K562 (cell line): ENCODE results near the gene BBLN. TPM values are rescaled to one million over a fixed set of nuclear protein-coding genes. Genes with fewer than 3 reads are reported as not detected.
A peak's percentile ranks its signal among the peaks of the same experiment; 100 is the strongest.

Source experiments
- ATAC-seq: fragments of 200-7000 bp; cut with Tn5 transposase; 3 replicates; pipeline ENCODE4 v1.9.1; 2020; ENCODE audit warnings: moderate library complexity
- BruUV-seq: library from RNA; stranded (reverse); fragments of 400-500 nt; replicated peaks from 2 replicates; lab custom pipeline; 2021; lab: Mats Ljungman, UMichigan
- CTCF ChIA-PET: fragments of 300-600 bp; formaldehyde crosslinking; extraction: SDS; loops from one replicate; lab custom pipeline; 2021; ENCODE audit warnings: low intra/inter-chr PET ratio; lab: Yijun Ruan, JAX
- POLR2A ChIA-PET: fragments of 300-600, 350-650 bp; sonication (Branson Sonifier 250); formaldehyde crosslinking; extraction: SDS; loops from one replicate; lab custom pipeline; 2021; ENCODE audit warnings: antibody characterized with exemption, inconsistent platforms; lab: Yijun Ruan, JAX
- DNase-seq, 4 experiments: peaks; one replicate each; pipeline versions ENCODE4 v3.0.0 to v3.0.0-alpha.2; 2011 to 2018; ENCODE audit warnings: low spot score in 3 of 4, mixed read lengths in 3 of 4; ENCODE audit errors: extremely low read depth in 1 of 4
- FAIRE-seq: peaks from 2 replicates; lab custom pipeline; 2011; peaks lifted over from hg19 to GRCh38; lab: Jason Lieb, UNC
- H2AFZ ChIP-seq: 2 replicates; pipeline ENCODE4 v1.6.0; 2011; ENCODE audit warnings: low read depth, low read length, control low read depth, inconsistent platforms
- H3K27ac ChIP-seq: fragments of 200-600 bp; 3 replicates; pipeline ENCODE4 v1.8.0; 2011; ENCODE audit warnings: low read depth, mild to moderate bottlenecking, control low read depth, inconsistent platforms, low read length, moderate library complexity, mixed read lengths; ENCODE audit errors: extremely low read depth
- H3K27me3 ChIP-seq, 2 experiments: fragments of 300-600 bp in 1 of 2; 2 replicates in 1 of 2; 3 replicates in 1 of 2; pipeline versions ENCODE4 v1.6.0 to v1.8.0; 2011; ENCODE audit warnings: inconsistent platforms in 2 of 2, low read length in 2 of 2, mild to moderate bottlenecking in 1 of 2, mixed read lengths in 1 of 2, moderate library complexity in 1 of 2; ENCODE audit not compliant: control insufficient read depth in 2 of 2, insufficient read depth in 2 of 2
- H3K36me3 ChIP-seq: fragments of 300-600 bp; 3 replicates; pipeline ENCODE4 v1.8.0; 2011; ENCODE audit warnings: mild to moderate bottlenecking, low read length, inconsistent platforms; ENCODE audit not compliant: control insufficient read depth, insufficient read depth
- H3K4me1 ChIP-seq, 2 experiments: fragments of 200-600 bp in 1 of 2; replicated peaks in 1 of 2; 2 replicates in 1 of 2; 3 replicates in 1 of 2; pipeline versions ENCODE4 v1.5.1 to v1.8.0; 2011; ENCODE audit warnings: inconsistent platforms in 2 of 2, low read length in 2 of 2, mild to moderate bottlenecking in 1 of 2, mixed read lengths in 1 of 2, moderate library complexity in 1 of 2; ENCODE audit not compliant: control insufficient read depth in 2 of 2, insufficient read depth in 2 of 2
- H3K4me2 ChIP-seq: 2 replicates; pipeline ENCODE4 v1.6.1; 2011; ENCODE audit warnings: low read length, control low read depth, inconsistent platforms, mixed read lengths; ENCODE audit not compliant: insufficient read depth
- H3K4me3 ChIP-seq: fragments of 200-600 bp; sonication (generic), shearing (Covaris generic); 2 replicates; pipeline ENCODE4 v1.5.1; 2016; ENCODE audit warnings: control low read depth, inconsistent platforms
- H3K79me2 ChIP-seq: fragments of 200-600 bp; 3 replicates; pipeline ENCODE4 v1.8.0; 2011; ENCODE audit warnings: low read length, inconsistent platforms; ENCODE audit not compliant: control insufficient read depth, insufficient read depth
- H3K9ac ChIP-seq, 2 experiments: 2 replicates each; pipeline versions ENCODE4 v1.6.0 to v1.6.1; 2011; ENCODE audit warnings: low read depth in 2 of 2, low read length in 2 of 2, control low read depth in 1 of 2, inconsistent platforms in 1 of 2, mild to moderate bottlenecking in 1 of 2, mixed read lengths in 1 of 2; ENCODE audit not compliant: insufficient read depth in 1 of 2
- H3K9me1 ChIP-seq: one replicate; pipeline ENCODE4 v1.6.0; 2011; ENCODE audit warnings: inconsistent platforms, mild to moderate bottlenecking, low read length, moderate library complexity; ENCODE audit not compliant: control insufficient read depth, insufficient read depth
- H3K9me3 ChIP-seq: replicated peaks from 2 replicates; pipeline ENCODE4 v1.5.1; 2011; ENCODE audit warnings: low read depth, low read length, inconsistent platforms; ENCODE audit not compliant: control insufficient read depth, insufficient read depth
- H4K20me1 ChIP-seq: replicated peaks from 2 replicates; pipeline ENCODE4 v1.6.1; 2011; ENCODE audit warnings: low read length, inconsistent platforms, mixed read lengths; ENCODE audit not compliant: control insufficient read depth, insufficient read depth
- ARID2 ChIP-seq: fragments of 450-650 bp; IDR thresholded peaks from 2 replicates; pipeline ENCODE4 v1.6.1; 2017; ENCODE audit warnings: antibody characterized with exemption, mild to moderate bottlenecking
- BCOR ChIP-seq: fragments of 450-650 bp; IDR thresholded peaks from 2 replicates; pipeline ENCODE4 v1.6.1; 2016
- CBFB ChIP-seq: sonication (generic); formaldehyde crosslinking; IDR thresholded peaks from 2 replicates; pipeline ENCODE4 v1.4.0; 2020; ENCODE audit warnings: mild to moderate bottlenecking, missing genetic modification reagents
- CREM ChIP-seq: IDR thresholded peaks from 2 replicates; pipeline ENCODE4 v1.6.1; 2014; ENCODE audit warnings: antibody characterized with exemption, low read depth
- DMBX1 ChIP-seq: fragments of 250-450 bp; sonication (Bioruptor Pico); IDR thresholded peaks from 2 replicates; pipeline ENCODE4 v1.8.0; 2022; ENCODE audit warnings: inconsistent platforms, mild to moderate bottlenecking, moderate library complexity, borderline replicate concordance
- FOXK1 ChIP-seq: sonication (generic); formaldehyde crosslinking; IDR thresholded peaks from 2 replicates; pipeline ENCODE4 v1.8.0; 2022; ENCODE audit warnings: missing genetic modification reagents, mild to moderate bottlenecking, borderline replicate concordance
- HCFC1 ChIP-seq: IDR thresholded peaks from 2 replicates; pipeline ENCODE4 v1.6.1; 2012; ENCODE audit warnings: low read depth, low read length, improper control_type of control experiment
- MTF1 ChIP-seq: fragments of 250-450 bp; sonication (Bioruptor Pico); IDR thresholded peaks from 2 replicates; pipeline ENCODE4 v1.9.0; 2021; ENCODE audit warnings: moderate library complexity, mild to moderate bottlenecking, inconsistent platforms, borderline replicate concordance
- NELFE ChIP-seq: IDR thresholded peaks from 2 replicates; pipeline ENCODE4 v1.6.1; 2011; ENCODE audit warnings: mild to moderate bottlenecking; ENCODE audit not compliant: insufficient read depth, insufficient read length
- PML ChIP-seq: IDR thresholded peaks from 2 replicates; pipeline ENCODE4 v1.6.1; 2012; ENCODE audit warnings: low read length, inconsistent platforms
- PTBP1 ChIP-seq: fragments of 200-400 bp; formaldehyde crosslinking; IDR thresholded peaks from 2 replicates; pipeline ENCODE4 v1.6.1; 2017; ENCODE audit warnings: low read depth, low read length
- RCOR1 ChIP-seq, 2 experiments: IDR thresholded peaks; 2 replicates each; pipeline ENCODE4 v1.6.1; 2012; ENCODE audit warnings: low read depth in 2 of 2, low read length in 2 of 2, borderline replicate concordance in 1 of 2, improper control_type of control experiment in 1 of 2
- TBL1XR1 ChIP-seq, 2 experiments: IDR thresholded peaks; 2 replicates each; pipeline ENCODE4 v1.6.1; 2012; ENCODE audit warnings: improper control_type of control experiment in 2 of 2, low read length in 2 of 2, mild to moderate bottlenecking in 1 of 2
- ZNF124 ChIP-seq: sonication (generic); formaldehyde crosslinking; IDR thresholded peaks from 2 replicates; pipeline ENCODE4 v1.8.1; 2022; ENCODE audit warnings: missing genetic modification reagents
- ZNF253 ChIP-seq: fragments of 250-450 bp; sonication (Bioruptor Pico); conservative IDR thresholded peaks from 2 replicates; pipeline ENCODE4 v1.6.1; 2021; ENCODE audit warnings: mild to moderate bottlenecking
- ZNF830 ChIP-seq: fragments of 250-450 bp; sonication (Bioruptor Pico); IDR thresholded peaks from 2 replicates; pipeline ENCODE4 v1.5.0; 2021; ENCODE audit warnings: mild to moderate bottlenecking
- WGBS: fragments of 100-300 bp; shearing (Covaris generic); methylation state at CpG from one replicate; pipeline ENCODE4 v1.1.6; 2016; ENCODE audit warnings: low coverage, mixed read lengths; ENCODE audit not compliant: insufficient coverage; ENCODE audit errors: missing lambda C conversion rate; 5-methylcytosine and 5-hydroxymethylcytosine counted together
- in situ Hi-C: fragments of 300-500 bp; cut with MboI; formaldehyde crosslinking; loops from 4 replicates; pipeline ENCODE4 v1.15.0; 2018; ENCODE audit warnings: inconsistent platforms, mixed read lengths
- intact Hi-C: fragments of 100-400 bp; cut with micrococcal nuclease; formaldehyde crosslinking; loops from 2 replicates; pipeline ENCODE4 v1.14.2; 2022
- polyA plus RNA-seq, 8 experiments: library from polyadenylated mRNA; depleted of rRNA in 4 of 8; stranded (reverse) in 5 of 8; unstranded in 3 of 8; fragments of >200 nt; fragmentation: Nextera tagmentation in 2 of 8; fragmentation: Illumina TruSeq in 1 of 8; extraction: Ambion mirVana in 2 of 8; extraction: Trizol in 1 of 8; gene quantifications; 2 replicates each; pipeline versions ENCODE4 v1.2.1 to v1.2.3, GENCODE V29; 2011 to 2014; ENCODE audit warnings: inconsistent platforms in 1 of 8, missing spikeins in 1 of 8
- total RNA-seq, 7 experiments: library from RNA; depleted of rRNA in 6 of 7; stranded (reverse); fragments of >200 nt in 6 of 7; fragmentation: Illumina TruSeq in 2 of 7; extraction: Trizol in 2 of 7; gene quantifications; 2 replicates each; pipeline versions ENCODE4 v1.2.1 to v1.2.3, GENCODE V29; 2011 to 2021; ENCODE audit warnings: low replicate concordance in 1 of 7
- TF ChIP-seq, protein P1 (sequence below): fragments of 250-450 bp; sonication (Bioruptor Pico); IDR thresholded peaks from 2 replicates; pipeline ENCODE4 v1.8.0; 2022; ENCODE audit warnings: inconsistent platforms, mild to moderate bottlenecking, moderate library complexity, borderline replicate concordance
- TF ChIP-seq, protein P2 (sequence below): fragments of 450-650 bp; IDR thresholded peaks from 2 replicates; pipeline ENCODE4 v1.6.1; 2017; ENCODE audit warnings: mild to moderate bottlenecking, moderate library complexity

Gene BBLN
- total and polyA plus RNA-seq, 9 of the 15 experiments (the other 6 are each of a cell fraction or from before 2014, with no cell fraction given), result 4.2 to 331 (median 87.1) TPM

DNA sequence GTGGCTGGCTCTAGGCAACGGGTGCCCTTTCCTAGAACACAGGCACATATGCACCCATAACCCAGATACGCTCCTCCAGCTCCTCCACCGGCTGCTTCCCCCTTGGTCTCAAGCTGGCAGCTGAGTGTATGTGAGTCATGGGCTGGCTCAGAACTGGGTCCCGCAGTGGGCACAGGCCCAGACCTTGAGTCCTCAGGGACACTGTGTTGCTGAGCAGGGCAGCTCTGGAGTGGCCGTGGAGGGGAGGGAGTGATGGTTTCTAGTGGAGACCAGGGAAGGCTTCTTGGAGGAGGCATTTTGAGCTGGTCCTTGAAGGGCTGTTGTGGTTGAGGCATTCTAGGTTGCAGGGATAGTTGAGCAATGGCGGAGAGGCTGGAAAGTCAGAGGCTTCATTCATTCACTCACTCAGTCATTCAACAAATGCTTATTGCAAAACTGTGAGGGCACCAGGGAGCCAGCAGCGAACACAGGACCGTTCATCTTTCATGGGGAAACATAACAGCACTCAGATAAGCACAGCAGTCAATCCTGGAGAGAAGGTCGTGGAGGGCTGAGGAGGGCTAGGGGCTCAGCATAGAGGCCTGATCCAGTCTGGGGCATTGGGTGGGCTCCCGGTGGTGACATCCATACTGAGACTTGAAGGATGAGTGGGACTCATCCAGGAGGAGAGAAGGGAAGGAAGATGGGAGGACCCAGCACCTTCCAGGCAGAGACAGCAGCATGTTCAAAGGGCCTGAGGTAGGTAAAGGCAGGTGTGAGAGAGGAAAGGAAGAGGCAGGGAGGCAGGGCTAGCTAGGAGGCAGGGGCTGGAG is 2.4 kb downstream of the BBLN start (continued):
- TF ChIP-seq HCFC1 (0 out of 2 replicates have a peak, but pooled peaks have one; percentile 10), FOXK1 (CRISPR knock-in tag) (no peak), PML (peak; percentile 17; the same call in 1 of the 2 replicates), ZNF253 (CRISPR knock-in tag) (no peak)
- TF ChIP-seq, protein P1, sequence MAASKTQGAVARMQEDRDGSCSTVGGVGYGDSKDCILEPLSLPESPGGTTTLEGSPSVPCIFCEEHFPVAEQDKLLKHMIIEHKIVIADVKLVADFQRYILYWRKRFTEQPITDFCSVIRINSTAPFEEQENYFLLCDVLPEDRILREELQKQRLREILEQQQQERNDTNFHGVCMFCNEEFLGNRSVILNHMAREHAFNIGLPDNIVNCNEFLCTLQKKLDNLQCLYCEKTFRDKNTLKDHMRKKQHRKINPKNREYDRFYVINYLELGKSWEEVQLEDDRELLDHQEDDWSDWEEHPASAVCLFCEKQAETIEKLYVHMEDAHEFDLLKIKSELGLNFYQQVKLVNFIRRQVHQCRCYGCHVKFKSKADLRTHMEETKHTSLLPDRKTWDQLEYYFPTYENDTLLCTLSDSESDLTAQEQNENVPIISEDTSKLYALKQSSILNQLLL (CRISPR knock-in tag), result 0 out of 2 replicates have a peak, but pooled peaks have one; percentile 20

DNA sequence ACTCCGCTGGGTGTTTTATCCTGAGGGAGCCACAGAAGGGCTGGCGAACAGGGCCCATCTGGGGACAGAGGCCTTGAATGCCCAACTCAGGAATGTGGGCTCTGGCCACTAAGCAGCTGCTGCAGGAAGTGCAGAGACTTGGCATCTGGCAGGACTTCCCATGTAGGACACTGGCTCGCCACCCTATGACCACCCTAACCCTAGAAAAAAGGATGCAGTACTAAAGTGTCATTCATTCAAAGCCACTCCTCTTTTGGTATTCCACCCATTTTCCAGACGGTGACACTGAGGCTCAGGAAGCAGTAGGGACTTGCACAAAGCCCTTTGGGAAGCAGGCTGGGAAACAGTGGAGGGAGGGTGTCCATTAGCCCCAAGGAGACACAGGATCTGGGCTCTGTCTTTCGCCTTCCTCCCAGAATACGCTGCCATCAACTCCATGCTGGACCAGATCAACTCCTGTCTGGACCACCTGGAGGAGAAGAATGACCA is 3.0 kb downstream of the BBLN start:
- no peak for FAIRE-seq
- intact Hi-C loops, result loop anchor here (5.0 kb wide), 1 partner anchor 44 kb away; no protein-coding TSS in a partner anchor
- H3K36me3 ChIP-seq, result peaks cover 58% of the 10 kb centered on the region
- TF ChIP-seq, protein P2, sequence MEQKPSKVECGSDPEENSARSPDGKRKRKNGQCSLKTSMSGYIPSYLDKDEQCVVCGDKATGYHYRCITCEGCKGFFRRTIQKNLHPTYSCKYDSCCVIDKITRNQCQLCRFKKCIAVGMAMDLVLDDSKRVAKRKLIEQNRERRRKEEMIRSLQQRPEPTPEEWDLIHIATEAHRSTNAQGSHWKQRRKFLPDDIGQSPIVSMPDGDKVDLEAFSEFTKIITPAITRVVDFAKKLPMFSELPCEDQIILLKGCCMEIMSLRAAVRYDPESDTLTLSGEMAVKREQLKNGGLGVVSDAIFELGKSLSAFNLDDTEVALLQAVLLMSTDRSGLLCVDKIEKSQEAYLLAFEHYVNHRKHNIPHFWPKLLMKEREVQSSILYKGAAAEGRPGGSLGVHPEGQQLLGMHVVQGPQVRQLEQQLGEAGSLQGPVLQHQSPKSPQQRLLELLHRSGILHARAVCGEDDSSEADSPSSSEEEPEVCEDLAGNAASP, result no peak
- peak; percentile 71 to 90; a peak in 3 of 4 replicates for TF ChIP-seq RCOR1 (IDR thresholded peaks at IDR 0.05; ENCODE audit: borderline replicate concordance in 1 of 2, low read depth in 2 of 2, low read length in 2 of 2)
- no peak for TF ChIP-seq ARID2
- no peak for TF ChIP-seq CREM
- TF ChIP-seq DMBX1 (CRISPR knock-in tag), result no peak
- TF ChIP-seq PTBP1, result peak; percentile 89
- TF ChIP-seq TBL1XR1 (IDR thresholded peaks at IDR 0.05; ENCODE audit: low read length in 2 of 2), result no peak
- TF ChIP-seq CBFB (CRISPR knock-in tag), result no peak
- no peak for TF ChIP-seq ZNF124 (CRISPR knock-in tag)
- TF ChIP-seq NELFE, result no peak
- no peak for TF ChIP-seq MTF1 (CRISPR knock-in tag)
- no peak for TF ChIP-seq ZNF830 (CRISPR knock-in tag)
- TF ChIP-seq BCOR, result peak; percentile 99

More for the DNA sequence above, 3.0 kb downstream of the BBLN start:
- DNase-seq (no peak), ATAC-seq (no peak)
- no TSS peak for BruUV-seq
- Histone ChIP-seq H3K4me2 (no peak overlapping the region), H3K9me3 (no peaks in the 10 kb centered on the region), H3K4me3 (no peak overlapping the region), H3K27me3 (no peaks in the 10 kb centered on the region), H2AFZ (no peak overlapping the region), H3K4me1 (peaks cover 10 to 50% of the 10 kb centered on the region in 2 experiments), H3K9ac (peak overlapping the region in 1 of 2 experiments; percentile 75; a peak in 2 of 4 replicates), H4K20me1 (peaks cover 18% of the 10 kb centered on the region; the same call in 1 of the 2 replicates), H3K9me1 (no peaks in the 10 kb centered on the region), H3K79me2 (peaks cover 27% of the 10 kb centered on the region), H3K27ac (no peak overlapping the region)
- CTCF ChIA-PET, result no interaction called here
- 88% methylated on average over 6 of the region's 6 CpGs for WGBS
- in situ Hi-C loops, result no loop called here
- POLR2A ChIA-PET, result interaction anchor here (4.8 to 11.0 kb wide), 2 partner anchors 12 kb away, joined by 37 to 155 read pairs; no protein-coding TSS in a partner anchor
